Breast epithelium (tissue), 4 donors: Measurements from ENCODE around the gene PDCD5. TPM values are rescaled to one million over a fixed set of nuclear protein-coding genes. Genes with fewer than 3 reads are reported as not detected.
A peak's percentile ranks its signal among the peaks of the same experiment; 100 is the strongest.

Experiments used
- DNase-seq, 2 donors: peaks; one replicate each; pipeline ENCODE4 v3.0.0-alpha.2; 2019; ENCODE audit warnings: low spot score in 2 of 2
- H3K27ac ChIP-seq, 2 donors: fragments of 200-600 bp; sonication (generic) in 1 of 2; one replicate each; pipeline ENCODE4 v1.5.1; 2016 to 2019; ENCODE audit warnings: mild to moderate bottlenecking in 1 of 2
- H3K27me3 ChIP-seq, 2 donors: fragments of 200-600 bp; sonication (generic) in 1 of 2; one replicate each; pipeline versions ENCODE4 v1.5.1 to v1.6.0; 2017 to 2019; ENCODE audit warnings: control low read depth in 1 of 2, mild to moderate bottlenecking in 1 of 2
- H3K36me3 ChIP-seq: fragments of 200-600 bp; one replicate; pipeline ENCODE4 v1.5.1; 2019
- H3K4me1 ChIP-seq, 2 donors: fragments of 200-600 bp; sonication (generic); one replicate each; pipeline ENCODE4 v1.5.1; 2016 to 2019; ENCODE audit warnings: control low read depth in 1 of 2
- H3K4me3 ChIP-seq, 3 donors: fragments of 200-600 bp; sonication (generic); 1 replicate in 2 of 3; 2 replicates in 1 of 3; pipeline ENCODE4 v1.5.1; 2016 to 2019; ENCODE audit warnings: mild to moderate bottlenecking in 3 of 3, moderate library complexity in 2 of 3
- H3K9me3 ChIP-seq, 2 donors: fragments of 200-600 bp; sonication (generic) in 1 of 2; one replicate each; pipeline ENCODE4 v1.5.1; 2016 to 2019; ENCODE audit warnings: control low read depth in 1 of 2
- CTCF ChIP-seq, 3 donors: fragments of 450-650 bp; IDR thresholded peaks; one replicate each; pipeline ENCODE4 v1.5.1; 2016 to 2017; ENCODE audit warnings: antibody characterized with exemption in 3 of 3, mild to moderate bottlenecking in 3 of 3, moderate library complexity in 3 of 3
- POLR2A ChIP-seq: fragments of 450-650 bp; IDR thresholded peaks from one replicate; pipeline ENCODE4 v1.6.1; 2016; ENCODE audit warnings: antibody characterized with exemption, mild to moderate bottlenecking, moderate library complexity
- POLR2AphosphoS5 ChIP-seq, 3 donors: sonication (generic); formaldehyde crosslinking; IDR thresholded peaks; one replicate each; pipeline ENCODE4 v1.6.1; 2017; ENCODE audit warnings: antibody characterized with exemption in 3 of 3
- intact Hi-C: fragments of 100-400 bp; cut with DNase I; formaldehyde crosslinking; loops from one replicate; pipeline ENCODE4 v1.15.1; 2023; ENCODE audit warnings: low total_unique reads
- total RNA-seq, 3 donors: library from RNA; depleted of rRNA; stranded (reverse); fragments of >200 nt; gene quantifications; one replicate each; pipeline ENCODE4 v1.1.0, GENCODE V29; 2016

The PDCD5 gene
- total RNA-seq, 3 donors from 2014 or later, result 82.8 to 93.7 (median 89.3) TPM

DNA sequence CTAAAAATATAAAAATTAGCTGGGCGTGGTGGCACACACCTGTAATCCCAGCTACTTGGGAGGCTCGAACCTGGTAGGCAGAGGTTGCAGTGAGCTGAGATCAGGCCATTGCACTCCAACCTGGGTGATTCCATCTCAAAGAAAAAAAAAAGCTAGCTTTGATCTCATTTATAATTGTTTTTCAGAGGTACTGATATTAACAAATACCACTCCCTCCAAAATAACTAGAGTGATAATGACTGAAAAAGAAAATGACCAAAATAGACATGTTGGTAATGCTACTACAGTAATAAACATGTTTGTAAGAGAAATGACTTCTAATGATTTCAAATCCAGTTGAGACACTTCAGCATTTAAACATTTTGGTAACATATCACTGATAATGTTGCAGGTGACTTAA, 13.0 kb downstream of the PDCD5 start:
- Histone ChIP-seq H3K4me1 (no peaks in the 10 kb centered on the region), H3K9me3 (no peaks in the 10 kb centered on the region), H3K27ac (no peak overlapping the region), H3K36me3 (peaks cover 16% of the 10 kb centered on the region), H3K27me3 (no peaks in the 10 kb centered on the region), H3K4me3 (no peak overlapping the region)
- DNase-seq, result no peak
- no peak for TF ChIP-seq CTCF (IDR thresholded peaks at IDR 0.05)
- TF ChIP-seq POLR2AphosphoS5 (IDR thresholded peaks at IDR 0.05), result no peak
- no peak for TF ChIP-seq POLR2A
- intact Hi-C loops, result no loop called here

DNA sequence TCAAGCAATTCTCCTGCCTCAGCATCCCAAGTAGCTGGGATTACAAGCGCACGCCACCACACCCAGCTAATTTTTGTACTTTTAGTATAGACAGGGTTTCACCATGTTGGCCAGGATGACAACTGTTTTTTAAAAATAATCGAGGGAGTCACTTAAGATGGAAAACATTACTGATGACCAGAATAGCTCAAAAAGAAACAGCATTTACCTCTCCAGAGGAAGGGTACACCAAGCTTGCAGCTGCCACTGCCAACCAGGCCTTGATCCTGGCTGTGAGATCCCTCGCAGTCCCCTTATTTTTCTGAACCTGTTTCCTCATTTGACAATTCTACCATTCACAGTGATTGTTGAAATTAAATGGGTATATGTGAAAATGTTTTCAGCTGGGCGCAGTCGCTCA, 14.5 kb downstream of the PDCD5 start:
- no peaks in the 10 kb centered on the region for H3K27me3 ChIP-seq
- TF ChIP-seq CTCF (IDR thresholded peaks at IDR 0.05), result no peak
- TF ChIP-seq POLR2AphosphoS5 (IDR thresholded peaks at IDR 0.05), result no peak
- TF ChIP-seq POLR2A, result no peak
- no peaks in the 10 kb centered on the region for H3K4me1 ChIP-seq
- no peak overlapping the region for H3K27ac ChIP-seq
- H3K36me3 ChIP-seq, result peaks cover 16% of the 10 kb centered on the region
- intact Hi-C loops, result no loop called here
- no peaks in the 10 kb centered on the region for H3K9me3 ChIP-seq
- no peak for DNase-seq
- no peak overlapping the region for H3K4me3 ChIP-seq

GRCh38 chr19:32598022-32598421, 17.0 kb downstream of the PDCD5 start:
- peaks cover 16% of the 10 kb centered on the region for H3K36me3 ChIP-seq
- H3K4me3 ChIP-seq, result no peak overlapping the region
- H3K27ac ChIP-seq, result no peak overlapping the region
- H3K9me3 ChIP-seq, result no peaks in the 10 kb centered on the region
- no peak for DNase-seq
- no peaks in the 10 kb centered on the region for H3K4me1 ChIP-seq
- TF ChIP-seq POLR2A, result no peak
- TF ChIP-seq CTCF (IDR thresholded peaks at IDR 0.05), result no peak
- no peak for TF ChIP-seq POLR2AphosphoS5 (IDR thresholded peaks at IDR 0.05)
- intact Hi-C loops, result no loop called here
- H3K27me3 ChIP-seq, result no peaks in the 10 kb centered on the region

- no peak overlapping the region for H3K4me3 ChIP-seq
- TF ChIP-seq CTCF (IDR thresholded peaks at IDR 0.05), result no peak
These were observed 18.3 kb downstream of the PDCD5 start for GRCh38 chr19:32599258-32599657.

GRCh38 chr19:32599736-32600157, 18.8 kb downstream of the PDCD5 start:
- intact Hi-C loops, result no loop called here
- no peaks in the 10 kb centered on the region for H3K9me3 ChIP-seq
- H3K36me3 ChIP-seq, result peaks cover 15% of the 10 kb centered on the region
- H3K27me3 ChIP-seq, result no peaks in the 10 kb centered on the region
- H3K27ac ChIP-seq, result no peak overlapping the region
- H3K4me1 ChIP-seq, result no peaks in the 10 kb centered on the region
- TF ChIP-seq CTCF (IDR thresholded peaks at IDR 0.05) (peak; percentile 27 to 77 (median 72)), POLR2AphosphoS5 (IDR thresholded peaks at IDR 0.05) (no peak), POLR2A (no peak)
- H3K4me3 ChIP-seq, result no peak overlapping the region
- DNase-seq, result no peak

More at GRCh38 chr19:32599258-32599657, 18.3 kb downstream of the PDCD5 start:
- Histone ChIP-seq H3K4me1 (no peaks in the 10 kb centered on the region), H3K36me3 (peaks cover 20% of the 10 kb centered on the region), H3K27me3 (no peaks in the 10 kb centered on the region), H3K27ac (no peak overlapping the region), H3K9me3 (no peaks in the 10 kb centered on the region)
- intact Hi-C loops, result no loop called here
- no peak for DNase-seq
